K562 (cell line): ENCODE data around the gene GAK. TPM values are rescaled to one million over a fixed set of nuclear protein-coding genes. Genes with fewer than 3 reads are reported as not detected.

Experiments used
- ATAC-seq: fragments of 200-7000 bp; cut with Tn5 transposase; 3 replicates; pipeline ENCODE4 v1.9.1; 2020; ENCODE audit warnings: moderate library complexity
- BruUV-seq: library from RNA; stranded (reverse); fragments of 400-500 nt; replicated peaks from 2 replicates; lab custom pipeline; 2021; lab: Mats Ljungman, UMichigan
- CTCF ChIA-PET: fragments of 300-600 bp; formaldehyde crosslinking; extraction: SDS; loops from one replicate; lab custom pipeline; 2021; ENCODE audit warnings: low intra/inter-chr PET ratio; lab: Yijun Ruan, JAX
- POLR2A ChIA-PET: fragments of 300-600, 350-650 bp; sonication (Branson Sonifier 250); formaldehyde crosslinking; extraction: SDS; loops from one replicate; lab custom pipeline; 2021; ENCODE audit warnings: antibody characterized with exemption, inconsistent platforms; lab: Yijun Ruan, JAX
- DNase-seq, 4 experiments: peaks; one replicate each; pipeline versions ENCODE4 v3.0.0 to v3.0.0-alpha.2; 2011 to 2018; ENCODE audit warnings: low spot score in 3 of 4, mixed read lengths in 3 of 4; ENCODE audit errors: extremely low read depth in 1 of 4
- FAIRE-seq: peaks from 2 replicates; lab custom pipeline; 2011; peaks lifted over from hg19 to GRCh38; lab: Jason Lieb, UNC
- H2AFZ ChIP-seq: 2 replicates; pipeline ENCODE4 v1.6.0; 2011; ENCODE audit warnings: low read depth, low read length, control low read depth, inconsistent platforms
- H3K27ac ChIP-seq: fragments of 200-600 bp; 3 replicates; pipeline ENCODE4 v1.8.0; 2011; ENCODE audit warnings: low read depth, mild to moderate bottlenecking, control low read depth, inconsistent platforms, low read length, moderate library complexity, mixed read lengths; ENCODE audit errors: extremely low read depth
- H3K27me3 ChIP-seq, 2 experiments: fragments of 300-600 bp in 1 of 2; 2 replicates in 1 of 2; 3 replicates in 1 of 2; pipeline versions ENCODE4 v1.6.0 to v1.8.0; 2011; ENCODE audit warnings: inconsistent platforms in 2 of 2, low read length in 2 of 2, mild to moderate bottlenecking in 1 of 2, mixed read lengths in 1 of 2, moderate library complexity in 1 of 2; ENCODE audit not compliant: control insufficient read depth in 2 of 2, insufficient read depth in 2 of 2
- H3K36me3 ChIP-seq: fragments of 300-600 bp; 3 replicates; pipeline ENCODE4 v1.8.0; 2011; ENCODE audit warnings: mild to moderate bottlenecking, low read length, inconsistent platforms; ENCODE audit not compliant: control insufficient read depth, insufficient read depth
- H3K4me1 ChIP-seq, 2 experiments: fragments of 200-600 bp in 1 of 2; replicated peaks in 1 of 2; 2 replicates in 1 of 2; 3 replicates in 1 of 2; pipeline versions ENCODE4 v1.5.1 to v1.8.0; 2011; ENCODE audit warnings: inconsistent platforms in 2 of 2, low read length in 2 of 2, mild to moderate bottlenecking in 1 of 2, mixed read lengths in 1 of 2, moderate library complexity in 1 of 2; ENCODE audit not compliant: control insufficient read depth in 2 of 2, insufficient read depth in 2 of 2
- H3K4me2 ChIP-seq: 2 replicates; pipeline ENCODE4 v1.6.1; 2011; ENCODE audit warnings: low read length, control low read depth, inconsistent platforms, mixed read lengths; ENCODE audit not compliant: insufficient read depth
- H3K4me3 ChIP-seq: fragments of 200-600 bp; sonication (generic), shearing (Covaris generic); 2 replicates; pipeline ENCODE4 v1.5.1; 2016; ENCODE audit warnings: control low read depth, inconsistent platforms
- H3K79me2 ChIP-seq: fragments of 200-600 bp; 3 replicates; pipeline ENCODE4 v1.8.0; 2011; ENCODE audit warnings: low read length, inconsistent platforms; ENCODE audit not compliant: control insufficient read depth, insufficient read depth
- H3K9ac ChIP-seq, 2 experiments: 2 replicates each; pipeline versions ENCODE4 v1.6.0 to v1.6.1; 2011; ENCODE audit warnings: low read depth in 2 of 2, low read length in 2 of 2, control low read depth in 1 of 2, inconsistent platforms in 1 of 2, mild to moderate bottlenecking in 1 of 2, mixed read lengths in 1 of 2; ENCODE audit not compliant: insufficient read depth in 1 of 2
- H3K9me1 ChIP-seq: one replicate; pipeline ENCODE4 v1.6.0; 2011; ENCODE audit warnings: inconsistent platforms, mild to moderate bottlenecking, low read length, moderate library complexity; ENCODE audit not compliant: control insufficient read depth, insufficient read depth
- H3K9me3 ChIP-seq: replicated peaks from 2 replicates; pipeline ENCODE4 v1.5.1; 2011; ENCODE audit warnings: low read depth, low read length, inconsistent platforms; ENCODE audit not compliant: control insufficient read depth, insufficient read depth
- H4K20me1 ChIP-seq: replicated peaks from 2 replicates; pipeline ENCODE4 v1.6.1; 2011; ENCODE audit warnings: low read length, inconsistent platforms, mixed read lengths; ENCODE audit not compliant: control insufficient read depth, insufficient read depth
- RBFOX2 ChIP-seq: fragments of 200-400 bp; formaldehyde crosslinking; IDR thresholded peaks from 2 replicates; pipeline ENCODE4 v1.6.1; 2017; ENCODE audit warnings: low read depth, mild to moderate bottlenecking, low read length, moderate library complexity
- ZBTB7A ChIP-seq: IDR thresholded peaks from 2 replicates; pipeline ENCODE4 v1.6.1; 2011; ENCODE audit warnings: low read depth, mild to moderate bottlenecking, low read length, moderate library complexity, borderline replicate concordance; ENCODE audit not compliant: control insufficient read depth
- WGBS: fragments of 100-300 bp; shearing (Covaris generic); methylation state at CpG from one replicate; pipeline ENCODE4 v1.1.6; 2016; ENCODE audit warnings: low coverage, mixed read lengths; ENCODE audit not compliant: insufficient coverage; ENCODE audit errors: missing lambda C conversion rate; 5-methylcytosine and 5-hydroxymethylcytosine counted together
- in situ Hi-C: fragments of 300-500 bp; cut with MboI; formaldehyde crosslinking; loops from 4 replicates; pipeline ENCODE4 v1.15.0; 2018; ENCODE audit warnings: inconsistent platforms, mixed read lengths
- intact Hi-C: fragments of 100-400 bp; cut with micrococcal nuclease; formaldehyde crosslinking; loops from 2 replicates; pipeline ENCODE4 v1.14.2; 2022
- polyA plus RNA-seq, 8 experiments: library from polyadenylated mRNA; depleted of rRNA in 4 of 8; stranded (reverse) in 5 of 8; unstranded in 3 of 8; fragments of >200 nt; fragmentation: Nextera tagmentation in 2 of 8; fragmentation: Illumina TruSeq in 1 of 8; extraction: Ambion mirVana in 2 of 8; extraction: Trizol in 1 of 8; gene quantifications; 2 replicates each; pipeline versions ENCODE4 v1.2.1 to v1.2.3, GENCODE V29; 2011 to 2014; ENCODE audit warnings: inconsistent platforms in 1 of 8, missing spikeins in 1 of 8
- total RNA-seq, 7 experiments: library from RNA; depleted of rRNA in 6 of 7; stranded (reverse); fragments of >200 nt in 6 of 7; fragmentation: Illumina TruSeq in 2 of 7; extraction: Trizol in 2 of 7; gene quantifications; 2 replicates each; pipeline versions ENCODE4 v1.2.1 to v1.2.3, GENCODE V29; 2011 to 2021; ENCODE audit warnings: low replicate concordance in 1 of 7
- TF ChIP-seq, protein P1 (sequence below): fragments of 450-650 bp; IDR thresholded peaks from 2 replicates; pipeline ENCODE4 v1.7.1; 2018; ENCODE audit warnings: mild to moderate bottlenecking, low read depth; ENCODE audit not compliant: partially characterized antibody
- TF ChIP-seq, protein P2 (sequence below): sonication (generic); formaldehyde crosslinking; IDR thresholded peaks from 2 replicates; pipeline ENCODE4 v1.8.1; 2023; ENCODE audit warnings: mild to moderate bottlenecking, missing genetic modification reagents

Gene GAK
- total and polyA plus RNA-seq, 9 of the 15 experiments (the other 6 are each of a cell fraction or from before 2014, with no cell fraction given), result 1.3 to 102 (median 16.2) TPM

DNA sequence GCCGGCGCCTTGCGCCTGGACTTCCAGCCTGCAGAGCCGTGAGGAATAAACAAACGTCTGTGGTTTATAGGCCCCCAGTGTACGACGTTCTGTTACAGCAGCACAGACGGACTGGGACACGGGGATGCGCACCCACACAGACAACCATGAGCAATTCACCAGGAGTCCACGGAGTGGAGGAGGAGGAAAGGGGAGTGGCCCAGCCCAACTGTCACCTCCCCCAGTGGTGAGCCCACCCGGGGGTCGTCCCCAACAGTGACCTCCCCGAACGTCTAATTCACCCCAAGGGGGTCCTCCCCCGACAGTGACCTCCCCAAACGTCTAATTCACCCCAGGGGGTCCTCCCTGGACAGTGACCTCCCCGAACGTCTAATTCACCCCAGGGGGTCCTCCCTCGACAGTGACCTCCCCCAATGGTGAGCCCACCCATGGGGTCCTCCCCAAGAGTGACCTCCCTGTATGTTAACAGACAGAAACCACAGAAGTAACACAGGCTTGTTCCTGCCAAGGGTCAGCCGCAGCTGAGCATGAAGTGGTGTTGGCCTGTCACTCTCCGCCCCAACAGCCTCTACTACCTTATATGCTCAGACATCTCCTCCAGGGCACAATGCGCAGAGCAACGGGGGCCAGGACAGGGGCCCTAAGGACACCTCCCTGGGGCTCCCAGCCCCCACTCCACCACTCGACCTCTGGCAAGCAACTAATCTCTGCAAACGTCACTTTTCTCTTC, 6.2 kb downstream of the GAK start:
- intact Hi-C loops (no loop called here), in situ Hi-C loops (no loop called here)
- CTCF ChIA-PET, result interaction anchor here (0.6 kb wide), 1 partner anchor 183 kb away, joined by 3 read pairs; no protein-coding TSS in a partner anchor
- BruUV-seq, result no TSS peak
- WGBS, result 61% methylated on average over 16 of the region's 26 CpGs
- H4K20me1 ChIP-seq, result peaks cover 37% of the 10 kb centered on the region
- peaks cover 25% of the 10 kb centered on the region; the same call in 2 of the 3 replicates for H3K36me3 ChIP-seq
- peaks cover 87% of the 10 kb centered on the region for H3K79me2 ChIP-seq
- ATAC-seq (no peak; the same call in 2 of the 3 replicates), DNase-seq (no peak), FAIRE-seq (no peak)
- POLR2A ChIA-PET, result interaction anchor here (0.8 kb wide), 1 partner anchor 14 kb away, joined by 3 read pairs; no protein-coding TSS in a partner anchor
- no peaks in the 10 kb centered on the region for H3K9me1 ChIP-seq
- no peaks in the 10 kb centered on the region for H3K27me3 ChIP-seq
- no peak overlapping the region for H3K4me2 ChIP-seq
- no peak overlapping the region for H2AFZ ChIP-seq
- H3K4me1 ChIP-seq, result peaks cover 26 to 28% of the 10 kb centered on the region in 2 experiments
- TF ChIP-seq, protein P1, sequence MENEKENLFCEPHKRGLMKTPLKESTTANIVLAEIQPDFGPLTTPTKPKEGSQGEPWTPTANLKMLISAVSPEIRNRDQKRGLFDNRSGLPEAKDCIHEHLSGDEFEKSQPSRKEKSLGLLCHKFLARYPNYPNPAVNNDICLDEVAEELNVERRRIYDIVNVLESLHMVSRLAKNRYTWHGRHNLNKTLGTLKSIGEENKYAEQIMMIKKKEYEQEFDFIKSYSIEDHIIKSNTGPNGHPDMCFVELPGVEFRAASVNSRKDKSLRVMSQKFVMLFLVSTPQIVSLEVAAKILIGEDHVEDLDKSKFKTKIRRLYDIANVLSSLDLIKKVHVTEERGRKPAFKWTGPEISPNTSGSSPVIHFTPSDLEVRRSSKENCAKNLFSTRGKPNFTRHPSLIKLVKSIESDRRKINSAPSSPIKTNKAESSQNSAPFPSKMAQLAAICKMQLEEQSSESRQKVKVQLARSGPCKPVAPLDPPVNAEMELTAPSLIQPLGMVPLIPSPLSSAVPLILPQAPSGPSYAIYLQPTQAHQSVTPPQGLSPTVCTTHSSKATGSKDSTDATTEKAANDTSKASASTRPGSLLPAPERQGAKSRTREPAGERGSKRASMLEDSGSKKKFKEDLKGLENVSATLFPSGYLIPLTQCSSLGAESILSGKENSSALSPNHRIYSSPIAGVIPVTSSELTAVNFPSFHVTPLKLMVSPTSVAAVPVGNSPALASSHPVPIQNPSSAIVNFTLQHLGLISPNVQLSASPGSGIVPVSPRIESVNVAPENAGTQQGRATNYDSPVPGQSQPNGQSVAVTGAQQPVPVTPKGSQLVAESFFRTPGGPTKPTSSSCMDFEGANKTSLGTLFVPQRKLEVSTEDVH, result no peak
- TF ChIP-seq ZBTB7A, result 0 out of 2 replicates have a peak, but pooled peaks have one; percentile 13
- TF ChIP-seq, protein P2, sequence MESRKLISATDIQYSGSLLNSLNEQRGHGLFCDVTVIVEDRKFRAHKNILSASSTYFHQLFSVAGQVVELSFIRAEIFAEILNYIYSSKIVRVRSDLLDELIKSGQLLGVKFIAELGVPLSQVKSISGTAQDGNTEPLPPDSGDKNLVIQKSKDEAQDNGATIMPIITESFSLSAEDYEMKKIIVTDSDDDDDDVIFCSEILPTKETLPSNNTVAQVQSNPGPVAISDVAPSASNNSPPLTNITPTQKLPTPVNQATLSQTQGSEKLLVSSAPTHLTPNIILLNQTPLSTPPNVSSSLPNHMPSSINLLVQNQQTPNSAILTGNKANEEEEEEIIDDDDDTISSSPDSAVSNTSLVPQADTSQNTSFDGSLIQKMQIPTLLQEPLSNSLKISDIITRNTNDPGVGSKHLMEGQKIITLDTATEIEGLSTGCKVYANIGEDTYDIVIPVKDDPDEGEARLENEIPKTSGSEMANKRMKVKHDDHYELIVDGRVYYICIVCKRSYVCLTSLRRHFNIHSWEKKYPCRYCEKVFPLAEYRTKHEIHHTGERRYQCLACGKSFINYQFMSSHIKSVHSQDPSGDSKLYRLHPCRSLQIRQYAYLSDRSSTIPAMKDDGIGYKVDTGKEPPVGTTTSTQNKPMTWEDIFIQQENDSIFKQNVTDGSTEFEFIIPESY (CRISPR knock-in tag), result peak; percentile 46; the same call in 1 of the 2 replicates
- TF ChIP-seq RBFOX2, result peak; percentile 34; the same call in 1 of the 2 replicates
- TF ChIP-seq, all 486 proteins: peak for 3
- no peak overlapping the region for H3K27ac ChIP-seq
- H3K4me3 ChIP-seq, result no peak overlapping the region
- no peaks in the 10 kb centered on the region for H3K9me3 ChIP-seq
- H3K9ac ChIP-seq, result peak overlapping the region in 1 of 2 experiments; percentile 81; a peak in 2 of 4 replicates
